GM23338 (cell line): ENCODE data around the gene TRIM68. TPM values are rescaled to one million over a fixed set of nuclear protein-coding genes. Genes with fewer than 3 reads are reported as not detected.

ENCODE experiments used
- ATAC-seq: fragments of 200-7000 bp; cut with Tn5 transposase; 3 replicates; pipeline ENCODE4 v1.9.1; 2020
- DNase-seq: peaks from one replicate; pipeline ENCODE4 v3.0.0-alpha.2; 2015; ENCODE audit warnings: low spot score
- H2AFZ ChIP-seq: fragments of 200-600 bp; sonication (generic); 2 replicates; pipeline ENCODE4 v1.8.0; 2016; ENCODE audit warnings: antibody characterized with exemption, mild to moderate bottlenecking, moderate library complexity
- H3F3A ChIP-seq: fragments of 200-600 bp; sonication (generic); replicated peaks from 2 replicates; pipeline ENCODE4 v1.8.0; 2017; ENCODE audit warnings: antibody characterized with exemption, mixed run types, low read depth
- H3K27ac ChIP-seq: fragments of 200-600 bp; sonication (generic); 2 replicates; pipeline ENCODE4 v1.6.1; 2016; ENCODE audit warnings: low read depth
- H3K27me3 ChIP-seq: fragments of 200-600 bp; sonication (generic); 2 replicates; pipeline ENCODE4 v1.8.0; 2016; ENCODE audit warnings: mild to moderate bottlenecking, mixed run types, moderate library complexity; ENCODE audit not compliant: insufficient read depth
- H3K36me3 ChIP-seq: fragments of 200-600 bp; sonication (generic); 2 replicates; pipeline ENCODE4 v1.8.0; 2016; ENCODE audit warnings: mild to moderate bottlenecking; ENCODE audit not compliant: insufficient read depth
- H3K4me1 ChIP-seq: fragments of 200-600 bp; sonication (generic); 2 replicates; pipeline ENCODE4 v1.8.0; 2016; ENCODE audit warnings: mild to moderate bottlenecking, moderate library complexity; ENCODE audit not compliant: insufficient read depth
- H3K4me2 ChIP-seq: fragments of 200-600 bp; sonication (generic); 2 replicates; pipeline ENCODE4 v1.7.1; 2017; ENCODE audit warnings: mixed run types
- H3K4me3 ChIP-seq: fragments of 200-600 bp; sonication (generic); 2 replicates; pipeline ENCODE4 v1.6.1; 2016; ENCODE audit warnings: mixed run types
- H3K79me2 ChIP-seq: fragments of 200-600 bp; sonication (generic); replicated peaks from 2 replicates; pipeline ENCODE4 v1.8.0; 2017; ENCODE audit warnings: mild to moderate bottlenecking; ENCODE audit not compliant: insufficient read depth
- H3K9me2 ChIP-seq: fragments of 200-600 bp; sonication (generic); 2 replicates; pipeline ENCODE4 v1.8.0; 2017; ENCODE audit not compliant: insufficient read depth
- H4K20me1 ChIP-seq: fragments of 200-600 bp; sonication (generic); replicated peaks from 2 replicates; pipeline ENCODE4 v1.8.0; 2017; ENCODE audit warnings: mild to moderate bottlenecking; ENCODE audit not compliant: insufficient read depth
- H3K27ac Mint-ChIP-seq: 2 replicates; pipeline ENCODE4 v1.8.0; 2020; ENCODE audit warnings: inconsistent platforms, mild to moderate bottlenecking, moderate library complexity, mixed read lengths
- H3K27me3 Mint-ChIP-seq: 3 replicates; pipeline ENCODE4 v1.8.0; 2022; ENCODE audit warnings: low read depth, mild to moderate bottlenecking, moderate library complexity, mixed read lengths, inconsistent platforms; ENCODE audit not compliant: insufficient read depth, poor library complexity
- H3K36me3 Mint-ChIP-seq: 3 replicates; pipeline ENCODE4 v1.8.0; 2021; ENCODE audit warnings: low read depth, mild to moderate bottlenecking, inconsistent platforms, moderate library complexity, mixed read lengths
- H3K4me1 Mint-ChIP-seq: 3 replicates; pipeline ENCODE4 v1.8.0; 2020; ENCODE audit warnings: mild to moderate bottlenecking, inconsistent platforms, mixed read lengths
- H3K4me3 Mint-ChIP-seq: 3 replicates; pipeline ENCODE4 v1.8.0; 2021; ENCODE audit warnings: moderate library complexity, mild to moderate bottlenecking, inconsistent platforms, mixed read lengths
- H3K9me3 Mint-ChIP-seq: 3 replicates; pipeline ENCODE4 v1.8.0; 2020; ENCODE audit warnings: moderate library complexity, mild to moderate bottlenecking, inconsistent platforms, mixed read lengths
- CREB1 ChIP-seq: fragments of 250-450 bp; sonication (Bioruptor Pico); IDR thresholded peaks from 2 replicates; pipeline ENCODE4 v1.5.0; 2020; ENCODE audit warnings: low read depth, mild to moderate bottlenecking, moderate library complexity
- EZH2 ChIP-seq: fragments of 200-600 bp; sonication (generic); IDR thresholded peaks from one replicate; pipeline ENCODE4 v1.8.0; 2017; ENCODE audit warnings: antibody characterized with exemption, mild to moderate bottlenecking, low read depth; ENCODE audit not compliant: unreplicated experiment
- EZH2phosphoT487 ChIP-seq: fragments of 200-600 bp; sonication (generic); IDR thresholded peaks from one replicate; pipeline ENCODE4 v1.8.1; 2018; ENCODE audit warnings: antibody characterized with exemption; ENCODE audit not compliant: unreplicated experiment
- JUNB ChIP-seq: IDR thresholded peaks from one replicate; pipeline ENCODE4 v1.6.1; 2016; ENCODE audit warnings: antibody characterized with exemption; ENCODE audit not compliant: unreplicated experiment
- NANOG ChIP-seq: IDR thresholded peaks from 2 replicates; pipeline ENCODE4 v1.6.1; 2016; ENCODE audit warnings: antibody characterized with exemption, borderline replicate concordance
- POLR2AphosphoS5 ChIP-seq: IDR thresholded peaks from 2 replicates; pipeline ENCODE4 v1.6.1; 2016; ENCODE audit warnings: antibody characterized with exemption, low read depth
- STAT1 ChIP-seq: IDR thresholded peaks from one replicate; pipeline ENCODE4 v1.6.1; 2016; ENCODE audit warnings: antibody characterized with exemption; ENCODE audit not compliant: unreplicated experiment
- ZNF114 ChIP-seq: fragments of 250-450 bp; sonication (Bioruptor Pico); IDR thresholded peaks from 2 replicates; pipeline ENCODE4 v1.5.0; 2020; ENCODE audit warnings: mild to moderate bottlenecking, moderate library complexity
- ZNF331 ChIP-seq: fragments of 250-450 bp; sonication (Bioruptor Pico); IDR thresholded peaks from 2 replicates; pipeline ENCODE4 v1.5.0; 2020; ENCODE audit warnings: low read depth, mild to moderate bottlenecking, moderate library complexity
- polyA plus RNA-seq: library from polyadenylated mRNA; unstranded; fragments of >200 nt; fragmentation: Nextera tagmentation; extraction: Ambion mirVana; gene quantifications from 2 replicates; pipeline ENCODE4 v1.2.1, GENCODE V29; 2016
- total RNA-seq: library from RNA; depleted of rRNA; stranded (reverse); fragments of >200 nt; shearing (Covaris generic); gene quantifications from 2 replicates; pipeline ENCODE4 v1.2.3, GENCODE V29; 2014
- TF ChIP-seq, protein P1 (sequence below), 2 experiments: fragments of 200-600 bp in 1 of 2; sonication (generic) in 1 of 2; conservative IDR thresholded peaks; 2 replicates each; pipeline versions ENCODE4 v1.5.1 to v1.6.1; 2016 to 2017; ENCODE audit warnings: antibody characterized with exemption in 2 of 2, low read depth in 2 of 2, mild to moderate bottlenecking in 2 of 2, moderate library complexity in 1 of 2
- TF ChIP-seq, protein P2 (sequence below): IDR thresholded peaks from 2 replicates; pipeline ENCODE4 v1.6.1; 2016; ENCODE audit warnings: antibody characterized with exemption
- TF ChIP-seq, protein P3 (sequence below): fragments of 250-450 bp; sonication (Bioruptor Pico); IDR thresholded peaks from 2 replicates; pipeline ENCODE4 v1.5.0; 2020; ENCODE audit warnings: mild to moderate bottlenecking, moderate library complexity
- TF ChIP-seq, protein P4 (sequence below): IDR thresholded peaks from one replicate; pipeline ENCODE4 v1.6.1; 2018; ENCODE audit warnings: antibody characterized with exemption; ENCODE audit not compliant: unreplicated experiment

The TRIM68 gene
- total and polyA plus RNA-seq, 2 experiments from 2014 or later: 1.6 to 5.7 TPM

DNA sequence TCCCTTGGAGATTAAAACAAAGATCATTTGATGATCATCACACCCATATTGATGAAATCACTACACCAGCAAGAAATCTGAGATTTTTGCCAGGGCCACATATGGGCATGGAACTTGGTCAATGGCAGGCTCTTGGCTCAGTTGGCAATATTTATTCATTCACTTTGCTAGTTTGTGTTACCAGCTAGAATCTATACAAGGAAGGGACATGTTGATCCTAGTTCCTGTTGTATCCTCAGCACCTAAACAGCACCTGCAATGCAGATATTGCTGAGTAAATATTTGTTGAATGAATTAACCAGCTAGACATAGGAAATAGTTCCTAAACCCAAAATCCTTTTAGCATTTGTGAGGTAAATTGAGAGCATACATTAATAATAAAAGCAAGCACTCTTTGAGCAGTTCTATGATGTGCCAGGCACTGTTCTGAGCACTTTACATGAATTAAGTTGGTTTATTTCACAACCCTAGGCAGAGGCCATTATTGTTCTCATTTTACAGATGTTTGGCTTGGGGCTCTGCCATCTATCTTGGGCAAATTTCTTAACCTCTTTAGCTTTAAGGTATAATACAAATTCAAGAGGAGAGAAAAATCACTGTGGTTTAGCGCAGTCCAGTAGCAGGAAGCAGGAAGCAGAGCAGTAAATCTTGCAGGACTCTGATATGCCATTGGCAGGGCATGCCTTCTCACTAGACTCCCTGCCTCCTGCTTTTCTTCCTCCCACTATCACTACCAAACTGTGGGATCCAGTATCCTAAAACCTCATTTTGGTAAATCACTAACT is 1.6 kb downstream of the TRIM68 start:
- no peaks in the 10 kb centered on the region for H3K79me2 ChIP-seq
- Mint-ChIP-seq H3K4me3 (peak overlapping the region; percentile 89; the same call in 1 of the 3 replicates), H3K9me3 (no peaks in the 10 kb centered on the region), H3K4me1 (peaks cover 6% of the 10 kb centered on the region; the same call in 2 of the 3 replicates), H3K27ac (no peak overlapping the region), H3K27me3 (peaks cover 4% of the 10 kb centered on the region), H3K36me3 (peaks cover 2% of the 10 kb centered on the region; the same call in 1 of the 3 replicates)
- H3K9me2 ChIP-seq: peaks cover 8% of the 10 kb centered on the region; the same call in 1 of the 2 replicates
- no peak overlapping the region for H3K27ac ChIP-seq
- TF ChIP-seq CREB1 (CRISPR knock-in tag) (no peak), JUNB (no peak), EZH2 (no peak), ZNF114 (no peak), EZH2phosphoT487 (no peak), POLR2AphosphoS5 (no peak), ZNF331 (CRISPR knock-in tag) (no peak), NANOG (no peak), STAT1 (no peak)
- TF ChIP-seq, protein P1, sequence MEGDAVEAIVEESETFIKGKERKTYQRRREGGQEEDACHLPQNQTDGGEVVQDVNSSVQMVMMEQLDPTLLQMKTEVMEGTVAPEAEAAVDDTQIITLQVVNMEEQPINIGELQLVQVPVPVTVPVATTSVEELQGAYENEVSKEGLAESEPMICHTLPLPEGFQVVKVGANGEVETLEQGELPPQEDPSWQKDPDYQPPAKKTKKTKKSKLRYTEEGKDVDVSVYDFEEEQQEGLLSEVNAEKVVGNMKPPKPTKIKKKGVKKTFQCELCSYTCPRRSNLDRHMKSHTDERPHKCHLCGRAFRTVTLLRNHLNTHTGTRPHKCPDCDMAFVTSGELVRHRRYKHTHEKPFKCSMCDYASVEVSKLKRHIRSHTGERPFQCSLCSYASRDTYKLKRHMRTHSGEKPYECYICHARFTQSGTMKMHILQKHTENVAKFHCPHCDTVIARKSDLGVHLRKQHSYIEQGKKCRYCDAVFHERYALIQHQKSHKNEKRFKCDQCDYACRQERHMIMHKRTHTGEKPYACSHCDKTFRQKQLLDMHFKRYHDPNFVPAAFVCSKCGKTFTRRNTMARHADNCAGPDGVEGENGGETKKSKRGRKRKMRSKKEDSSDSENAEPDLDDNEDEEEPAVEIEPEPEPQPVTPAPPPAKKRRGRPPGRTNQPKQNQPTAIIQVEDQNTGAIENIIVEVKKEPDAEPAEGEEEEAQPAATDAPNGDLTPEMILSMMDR (conservative IDR thresholded peaks at IDR 0.05; ENCODE audit: low read depth in 2 of 2): no peak
- TF ChIP-seq, protein P2, sequence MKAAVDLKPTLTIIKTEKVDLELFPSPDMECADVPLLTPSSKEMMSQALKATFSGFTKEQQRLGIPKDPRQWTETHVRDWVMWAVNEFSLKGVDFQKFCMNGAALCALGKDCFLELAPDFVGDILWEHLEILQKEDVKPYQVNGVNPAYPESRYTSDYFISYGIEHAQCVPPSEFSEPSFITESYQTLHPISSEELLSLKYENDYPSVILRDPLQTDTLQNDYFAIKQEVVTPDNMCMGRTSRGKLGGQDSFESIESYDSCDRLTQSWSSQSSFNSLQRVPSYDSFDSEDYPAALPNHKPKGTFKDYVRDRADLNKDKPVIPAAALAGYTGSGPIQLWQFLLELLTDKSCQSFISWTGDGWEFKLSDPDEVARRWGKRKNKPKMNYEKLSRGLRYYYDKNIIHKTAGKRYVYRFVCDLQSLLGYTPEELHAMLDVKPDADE: no peak
- TF ChIP-seq, protein P3, sequence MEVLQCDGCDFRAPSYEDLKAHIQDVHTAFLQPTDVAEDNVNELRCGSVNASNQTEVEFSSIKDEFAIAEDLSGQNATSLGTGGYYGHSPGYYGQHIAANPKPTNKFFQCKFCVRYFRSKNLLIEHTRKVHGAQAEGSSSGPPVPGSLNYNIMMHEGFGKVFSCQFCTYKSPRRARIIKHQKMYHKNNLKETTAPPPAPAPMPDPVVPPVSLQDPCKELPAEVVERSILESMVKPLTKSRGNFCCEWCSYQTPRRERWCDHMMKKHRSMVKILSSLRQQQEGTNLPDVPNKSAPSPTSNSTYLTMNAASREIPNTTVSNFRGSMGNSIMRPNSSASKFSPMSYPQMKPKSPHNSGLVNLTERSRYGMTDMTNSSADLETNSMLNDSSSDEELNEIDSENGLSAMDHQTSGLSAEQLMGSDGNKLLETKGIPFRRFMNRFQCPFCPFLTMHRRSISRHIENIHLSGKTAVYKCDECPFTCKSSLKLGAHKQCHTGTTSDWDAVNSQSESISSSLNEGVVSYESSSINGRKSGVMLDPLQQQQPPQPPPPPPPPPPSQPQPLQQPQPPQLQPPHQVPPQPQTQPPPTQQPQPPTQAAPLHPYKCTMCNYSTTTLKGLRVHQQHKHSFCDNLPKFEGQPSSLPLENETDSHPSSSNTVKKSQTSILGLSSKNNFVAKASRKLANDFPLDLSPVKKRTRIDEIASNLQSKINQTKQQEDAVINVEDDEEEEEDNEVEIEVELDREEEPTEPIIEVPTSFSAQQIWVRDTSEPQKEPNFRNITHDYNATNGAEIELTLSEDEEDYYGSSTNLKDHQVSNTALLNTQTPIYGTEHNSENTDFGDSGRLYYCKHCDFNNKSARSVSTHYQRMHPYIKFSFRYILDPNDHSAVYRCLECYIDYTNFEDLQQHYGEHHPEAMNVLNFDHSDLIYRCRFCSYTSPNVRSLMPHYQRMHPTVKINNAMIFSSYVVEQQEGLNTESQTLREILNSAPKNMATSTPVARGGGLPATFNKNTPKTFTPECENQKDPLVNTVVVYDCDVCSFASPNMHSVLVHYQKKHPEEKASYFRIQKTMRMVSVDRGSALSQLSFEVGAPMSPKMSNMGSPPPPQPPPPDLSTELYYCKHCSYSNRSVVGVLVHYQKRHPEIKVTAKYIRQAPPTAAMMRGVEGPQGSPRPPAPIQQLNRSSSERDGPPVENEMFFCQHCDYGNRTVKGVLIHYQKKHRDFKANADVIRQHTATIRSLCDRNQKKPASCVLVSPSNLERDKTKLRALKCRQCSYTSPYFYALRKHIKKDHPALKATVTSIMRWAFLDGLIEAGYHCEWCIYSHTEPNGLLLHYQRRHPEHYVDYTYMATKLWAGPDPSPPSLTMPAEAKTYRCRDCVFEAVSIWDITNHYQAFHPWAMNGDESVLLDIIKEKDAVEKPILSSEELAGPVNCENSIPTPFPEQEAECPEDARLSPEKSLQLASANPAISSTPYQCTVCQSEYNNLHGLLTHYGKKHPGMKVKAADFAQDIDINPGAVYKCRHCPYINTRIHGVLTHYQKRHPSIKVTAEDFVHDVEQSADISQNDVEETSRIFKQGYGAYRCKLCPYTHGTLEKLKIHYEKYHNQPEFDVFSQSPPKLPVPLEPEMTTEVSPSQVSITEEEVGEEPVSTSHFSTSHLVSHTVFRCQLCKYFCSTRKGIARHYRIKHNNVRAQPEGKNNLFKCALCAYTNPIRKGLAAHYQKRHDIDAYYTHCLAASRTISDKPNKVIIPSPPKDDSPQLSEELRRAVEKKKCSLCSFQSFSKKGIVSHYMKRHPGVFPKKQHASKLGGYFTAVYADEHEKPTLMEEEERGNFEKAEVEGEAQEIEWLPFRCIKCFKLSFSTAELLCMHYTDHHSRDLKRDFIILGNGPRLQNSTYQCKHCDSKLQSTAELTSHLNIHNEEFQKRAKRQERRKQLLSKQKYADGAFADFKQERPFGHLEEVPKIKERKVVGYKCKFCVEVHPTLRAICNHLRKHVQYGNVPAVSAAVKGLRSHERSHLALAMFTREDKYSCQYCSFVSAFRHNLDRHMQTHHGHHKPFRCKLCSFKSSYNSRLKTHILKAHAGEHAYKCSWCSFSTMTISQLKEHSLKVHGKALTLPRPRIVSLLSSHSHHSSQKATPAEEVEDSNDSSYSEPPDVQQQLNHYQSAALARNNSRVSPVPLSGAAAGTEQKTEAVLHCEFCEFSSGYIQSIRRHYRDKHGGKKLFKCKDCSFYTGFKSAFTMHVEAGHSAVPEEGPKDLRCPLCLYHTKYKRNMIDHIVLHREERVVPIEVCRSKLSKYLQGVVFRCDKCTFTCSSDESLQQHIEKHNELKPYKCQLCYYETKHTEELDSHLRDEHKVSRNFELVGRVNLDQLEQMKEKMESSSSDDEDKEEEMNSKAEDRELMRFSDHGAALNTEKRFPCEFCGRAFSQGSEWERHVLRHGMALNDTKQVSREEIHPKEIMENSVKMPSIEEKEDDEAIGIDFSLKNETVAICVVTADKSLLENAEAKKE: no peak
- TF ChIP-seq, protein P4, sequence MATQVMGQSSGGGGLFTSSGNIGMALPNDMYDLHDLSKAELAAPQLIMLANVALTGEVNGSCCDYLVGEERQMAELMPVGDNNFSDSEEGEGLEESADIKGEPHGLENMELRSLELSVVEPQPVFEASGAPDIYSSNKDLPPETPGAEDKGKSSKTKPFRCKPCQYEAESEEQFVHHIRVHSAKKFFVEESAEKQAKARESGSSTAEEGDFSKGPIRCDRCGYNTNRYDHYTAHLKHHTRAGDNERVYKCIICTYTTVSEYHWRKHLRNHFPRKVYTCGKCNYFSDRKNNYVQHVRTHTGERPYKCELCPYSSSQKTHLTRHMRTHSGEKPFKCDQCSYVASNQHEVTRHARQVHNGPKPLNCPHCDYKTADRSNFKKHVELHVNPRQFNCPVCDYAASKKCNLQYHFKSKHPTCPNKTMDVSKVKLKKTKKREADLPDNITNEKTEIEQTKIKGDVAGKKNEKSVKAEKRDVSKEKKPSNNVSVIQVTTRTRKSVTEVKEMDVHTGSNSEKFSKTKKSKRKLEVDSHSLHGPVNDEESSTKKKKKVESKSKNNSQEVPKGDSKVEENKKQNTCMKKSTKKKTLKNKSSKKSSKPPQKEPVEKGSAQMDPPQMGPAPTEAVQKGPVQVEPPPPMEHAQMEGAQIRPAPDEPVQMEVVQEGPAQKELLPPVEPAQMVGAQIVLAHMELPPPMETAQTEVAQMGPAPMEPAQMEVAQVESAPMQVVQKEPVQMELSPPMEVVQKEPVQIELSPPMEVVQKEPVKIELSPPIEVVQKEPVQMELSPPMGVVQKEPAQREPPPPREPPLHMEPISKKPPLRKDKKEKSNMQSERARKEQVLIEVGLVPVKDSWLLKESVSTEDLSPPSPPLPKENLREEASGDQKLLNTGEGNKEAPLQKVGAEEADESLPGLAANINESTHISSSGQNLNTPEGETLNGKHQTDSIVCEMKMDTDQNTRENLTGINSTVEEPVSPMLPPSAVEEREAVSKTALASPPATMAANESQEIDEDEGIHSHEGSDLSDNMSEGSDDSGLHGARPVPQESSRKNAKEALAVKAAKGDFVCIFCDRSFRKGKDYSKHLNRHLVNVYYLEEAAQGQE: no peak
- no peaks in the 10 kb centered on the region for H3F3A ChIP-seq
- no peak overlapping the region for H2AFZ ChIP-seq
- H3K27me3 ChIP-seq: no peaks in the 10 kb centered on the region
- DNase-seq (no peak), ATAC-seq (no peak)
- H3K36me3 ChIP-seq: no peaks in the 10 kb centered on the region
- peak overlapping the region; percentile 84; the same call in 1 of the 2 replicates for H3K4me2 ChIP-seq
- H3K4me3 ChIP-seq: no peak overlapping the region
- peaks cover 6% of the 10 kb centered on the region for H3K4me1 ChIP-seq
- no peaks in the 10 kb centered on the region for H4K20me1 ChIP-seq
